GM19468 (cell line): ENCODE measurements around the gene MYO7B.
"Not testable (repeated sequence)": the region's sequence is repeated elsewhere in the genome, so short reads cannot be mapped to it uniquely, and the experiment has no call there.

Experiments
- ATAC-seq: cut with Tn5 transposase; IDR thresholded peaks from one replicate; pipeline ENCODE4 v1.9.1; 2021; ENCODE audit warnings: mild to moderate bottlenecking, moderate library complexity, moderate number of reproducible peaks; ENCODE audit not compliant: unreplicated experiment; ENCODE audit errors: extremely low read depth

The MYO7B gene

GRCh38 chr2:127520424-127520823 lies 15.1 kb upstream of the MYO7B start:
- ATAC-seq, result no peak

GRCh38 chr2:127523269-127523939 lies 12.1 kb upstream of the MYO7B start:
- ATAC-seq, result no peak

- not testable (repeated sequence) for ATAC-seq
These were observed 11.2 kb upstream of the MYO7B start for GRCh38 chr2:127524198-127524834.

GRCh38 chr2:127525691-127526131 lies 9.8 kb upstream of the MYO7B start:
- ATAC-seq, result no peak

- peak; percentile 64 for ATAC-seq
These were observed 9.1 kb upstream of the MYO7B start, which contains the start of gene IWS1 for GRCh38 chr2:127526132-127527000. Gene IWS1 (minus strand): TSS chr2:127526489. CDS start chr2:127526208, 281 bp downstream.

GRCh38 chr2:127527001-127527804 lies 8.3 kb upstream of the MYO7B start:
- ATAC-seq, result no peak

- ATAC-seq, result no peak
These were observed 7.0 kb upstream of the MYO7B start for GRCh38 chr2:127528487-127528886.

- ATAC-seq, result not testable (repeated sequence)
These were observed 6.1 kb upstream of the MYO7B start for GRCh38 chr2:127529416-127529815.

- ATAC-seq, result no peak
These were observed 5.0 kb upstream of the MYO7B start for GRCh38 chr2:127530245-127531140.

- ATAC-seq, result no peak
These were observed 4.2 kb upstream of the MYO7B start for GRCh38 chr2:127531221-127531648.

- no peak for ATAC-seq
These were observed 3.2 kb upstream of the MYO7B start for GRCh38 chr2:127532296-127532695.

GRCh38 chr2:127535918-127536317 lies 435 bp downstream of the MYO7B start:
- ATAC-seq, result no peak

- ATAC-seq, result no peak
These were observed 1.4 kb downstream of the MYO7B start for GRCh38 chr2:127536707-127537541.

GRCh38 chr2:127537644-127538043 lies 2.2 kb downstream of the MYO7B start:
- no peak for ATAC-seq

- no peak for ATAC-seq
These were observed 6.3 kb downstream of the MYO7B start for GRCh38 chr2:127541809-127542208.

- ATAC-seq, result no peak
These were observed 6.7 kb downstream of the MYO7B start for GRCh38 chr2:127542231-127542630.

GRCh38 chr2:127543013-127543501 lies 7.6 kb downstream of the MYO7B start:
- ATAC-seq, result not testable (repeated sequence)

GRCh38 chr2:127545189-127545588 lies 9.7 kb downstream of the MYO7B start:
- no peak for ATAC-seq
